Ishikawa (cell line): ENCODE measurements around the gene NMUR1.

ENCODE experiments used
- CEBPB ChIP-seq: IDR thresholded peaks from 2 replicates; pipeline ENCODE4 v1.6.1; 2012
- CREB1 ChIP-seq: IDR thresholded peaks from 2 replicates; pipeline ENCODE4 v1.6.1; 2012; ENCODE audit warnings: low read depth
- EP300 ChIP-seq: IDR thresholded peaks from 2 replicates; pipeline ENCODE4 v1.6.1; 2012; ENCODE audit warnings: borderline replicate concordance
- MAX ChIP-seq: IDR thresholded peaks from 2 replicates; pipeline ENCODE4 v1.6.1; 2012
- RAD21 ChIP-seq: IDR thresholded peaks from 2 replicates; pipeline ENCODE4 v1.6.1; 2012; ENCODE audit warnings: low read depth
- REST ChIP-seq: IDR thresholded peaks from 2 replicates; pipeline ENCODE4 v1.6.1; 2012; ENCODE audit warnings: low read depth, mild to moderate bottlenecking
- ZBTB7A ChIP-seq: IDR thresholded peaks from 2 replicates; pipeline ENCODE4 v1.6.1; 2012; ENCODE audit warnings: low read depth

- TF ChIP-seq REST (no peak), EP300 (no peak), CEBPB (no peak), ZBTB7A (no peak), CREB1 (no peak), MAX (no peak), RAD21 (peak; percentile 22; the same call in 1 of the 2 replicates)
Observed at GRCh38 chr2:231489990-231490389, 40.3 kb downstream of the NMUR1 start.
